NOMO-1 treated with DMSO at 0.1 percent for 48 hours (cell line): ENCODE measurements around the gene DDX50.
"Not testable (repeated sequence)": the region's sequence is repeated elsewhere in the genome, so short reads cannot be mapped to it uniquely, and the experiment has no call there.

Experiments used
- DNase-seq: peaks from one replicate; lab custom pipeline; 2025; ENCODE audit not compliant: unreplicated experiment; lab: John Stamatoyannopoulos, UW

DDX50 gene, protein sequence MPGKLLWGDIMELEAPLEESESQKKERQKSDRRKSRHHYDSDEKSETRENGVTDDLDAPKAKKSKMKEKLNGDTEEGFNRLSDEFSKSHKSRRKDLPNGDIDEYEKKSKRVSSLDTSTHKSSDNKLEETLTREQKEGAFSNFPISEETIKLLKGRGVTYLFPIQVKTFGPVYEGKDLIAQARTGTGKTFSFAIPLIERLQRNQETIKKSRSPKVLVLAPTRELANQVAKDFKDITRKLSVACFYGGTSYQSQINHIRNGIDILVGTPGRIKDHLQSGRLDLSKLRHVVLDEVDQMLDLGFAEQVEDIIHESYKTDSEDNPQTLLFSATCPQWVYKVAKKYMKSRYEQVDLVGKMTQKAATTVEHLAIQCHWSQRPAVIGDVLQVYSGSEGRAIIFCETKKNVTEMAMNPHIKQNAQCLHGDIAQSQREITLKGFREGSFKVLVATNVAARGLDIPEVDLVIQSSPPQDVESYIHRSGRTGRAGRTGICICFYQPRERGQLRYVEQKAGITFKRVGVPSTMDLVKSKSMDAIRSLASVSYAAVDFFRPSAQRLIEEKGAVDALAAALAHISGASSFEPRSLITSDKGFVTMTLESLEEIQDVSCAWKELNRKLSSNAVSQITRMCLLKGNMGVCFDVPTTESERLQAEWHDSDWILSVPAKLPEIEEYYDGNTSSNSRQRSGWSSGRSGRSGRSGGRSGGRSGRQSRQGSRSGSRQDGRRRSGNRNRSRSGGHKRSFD

DNA sequence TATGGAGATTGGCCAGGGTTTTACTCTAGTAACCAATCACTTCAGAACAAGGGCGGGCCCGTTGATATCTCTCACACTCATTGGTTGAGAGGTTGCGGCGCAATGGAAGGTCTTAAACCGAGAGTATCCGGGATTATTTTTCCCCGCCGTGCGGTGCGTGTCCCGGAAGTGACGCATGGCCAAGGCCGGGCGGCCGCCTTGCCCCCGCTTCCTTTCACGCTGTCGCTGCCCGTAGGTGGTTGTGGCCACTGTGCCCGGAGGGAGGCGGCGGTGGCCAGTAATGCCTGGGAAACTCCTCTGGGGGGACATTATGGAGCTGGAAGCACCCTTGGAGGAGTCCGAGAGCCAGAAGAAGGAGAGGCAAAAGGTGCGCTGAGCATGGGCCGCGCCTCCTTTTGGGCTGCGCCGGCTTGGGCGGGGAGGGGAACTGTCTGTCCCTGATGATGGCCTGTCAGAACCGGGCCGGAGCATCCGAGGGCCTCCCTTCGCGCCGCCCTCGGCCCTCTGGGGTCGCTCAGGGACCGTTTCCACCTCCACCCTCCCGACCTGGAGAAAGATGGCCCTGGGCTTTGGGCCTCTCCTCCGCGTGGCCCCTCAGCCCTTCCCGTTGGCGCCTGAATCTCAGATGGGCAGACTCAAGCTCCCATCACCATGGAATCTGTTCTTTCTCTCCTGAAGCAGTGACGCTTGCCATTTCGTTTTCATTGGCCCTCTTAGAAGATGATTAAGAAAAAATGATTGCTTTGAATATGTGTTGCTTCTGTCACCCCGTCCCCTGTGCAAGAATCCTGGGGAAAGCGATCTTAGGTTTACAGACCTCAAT lies at the start of gene DDX50:
DDX50 (plus strand) TSS at position 211 of the 823 bp plus-strand sequence; CDS start at position 281, 70 bp downstream.
- DNase-seq: peak; percentile 99

DNA sequence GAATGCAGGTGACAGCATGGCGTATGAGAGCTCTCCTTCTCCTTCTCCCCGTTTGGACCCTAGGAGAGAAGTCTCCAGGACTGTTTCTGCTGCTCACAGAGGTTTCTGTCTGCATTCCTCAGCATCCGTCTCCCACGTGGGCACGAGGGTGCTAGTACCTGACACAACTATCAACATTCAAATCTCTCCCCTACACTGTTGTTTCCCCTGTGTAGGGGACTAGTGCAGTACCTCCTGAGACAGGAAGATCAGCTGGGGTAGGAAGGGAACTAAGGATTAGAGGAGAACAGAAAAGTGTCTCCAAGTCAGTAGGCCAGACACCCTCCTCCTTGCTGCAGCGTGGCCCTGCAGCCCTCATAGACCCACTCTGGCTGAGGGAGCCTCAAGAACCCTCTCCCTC lies 44.8 kb upstream of the DDX50 start:
- DNase-seq: no peak

DNA sequence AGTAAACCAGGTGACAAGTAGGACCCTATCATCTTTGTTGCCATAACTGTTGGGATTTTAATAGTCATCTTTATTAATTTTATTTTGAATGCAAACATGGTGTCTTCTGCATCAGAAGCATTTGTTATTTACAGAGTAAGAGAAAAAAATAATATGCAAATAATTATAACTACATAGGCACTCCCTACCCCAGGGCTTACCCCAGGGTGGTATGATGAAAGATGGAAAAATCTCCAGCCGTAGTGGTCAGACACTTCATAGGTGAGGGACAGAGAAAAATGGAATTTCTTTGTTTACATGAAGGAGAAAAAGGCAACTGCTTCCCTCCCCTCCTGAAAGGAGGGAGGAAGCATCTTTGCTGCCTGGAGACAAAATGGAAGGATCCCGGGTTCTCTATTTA lies 44.1 kb upstream of the DDX50 start:
- DNase-seq: no peak

DNA sequence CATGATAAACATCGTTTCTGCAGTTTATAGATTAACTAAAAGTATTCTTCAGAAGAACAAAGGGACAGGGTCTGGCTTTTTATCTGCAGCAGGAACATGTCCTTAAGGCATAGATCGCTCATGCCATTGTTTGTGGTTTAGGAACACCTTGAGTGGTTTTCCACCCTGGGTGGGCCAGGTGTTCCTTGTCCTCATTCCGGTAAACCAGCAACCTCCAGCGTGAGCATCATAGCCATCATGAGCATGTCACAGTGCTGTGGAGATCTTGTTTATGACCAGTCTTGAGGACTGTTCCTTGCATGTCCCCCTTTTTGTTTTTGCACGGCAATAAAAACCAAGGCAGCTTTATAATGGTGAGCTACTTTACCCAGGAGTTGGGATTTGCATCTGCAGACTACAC lies 39.9 kb upstream of the DDX50 start:
- no peak for DNase-seq

DNA sequence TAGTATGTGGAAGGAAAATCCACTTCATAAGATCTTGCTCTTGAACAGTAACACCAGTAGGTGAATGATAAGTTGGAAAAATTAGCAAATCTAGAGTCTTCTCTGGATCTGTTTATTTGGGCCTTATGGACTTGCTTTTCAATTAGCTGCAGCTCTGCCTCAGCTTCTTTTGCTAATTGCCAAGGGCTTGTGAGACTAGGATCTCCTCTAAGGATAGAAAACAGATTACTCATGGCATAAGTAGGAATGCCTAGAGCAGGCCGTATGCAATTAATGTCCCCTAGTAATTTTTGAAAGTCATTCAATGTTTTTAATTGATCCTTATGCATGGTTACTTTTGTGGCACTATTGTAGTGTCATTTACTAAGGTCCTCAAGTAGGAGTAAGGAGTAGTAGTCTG lies 36.5 kb upstream of the DDX50 start:
- no peak for DNase-seq

DNA sequence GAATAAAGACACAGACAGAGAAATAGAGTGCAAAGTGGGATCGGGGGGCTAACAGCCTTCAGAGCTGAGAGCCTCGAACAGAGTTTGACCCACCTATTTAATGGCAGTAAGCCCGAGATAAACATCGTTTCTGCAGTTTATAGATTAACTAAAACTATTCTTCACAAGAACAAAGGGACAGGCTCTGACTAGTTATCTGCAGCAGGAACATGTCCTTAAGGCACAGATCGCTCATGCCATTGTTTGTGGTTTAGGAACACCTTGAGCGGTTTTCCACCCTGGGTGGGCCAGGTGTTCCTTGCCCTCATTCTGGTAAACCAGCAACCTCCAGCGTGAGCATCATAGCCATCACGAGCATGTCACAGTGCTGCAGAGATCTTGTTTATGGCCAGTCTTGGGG lies 32.9 kb upstream of the DDX50 start:
- not testable (repeated sequence) for DNase-seq

DNA sequence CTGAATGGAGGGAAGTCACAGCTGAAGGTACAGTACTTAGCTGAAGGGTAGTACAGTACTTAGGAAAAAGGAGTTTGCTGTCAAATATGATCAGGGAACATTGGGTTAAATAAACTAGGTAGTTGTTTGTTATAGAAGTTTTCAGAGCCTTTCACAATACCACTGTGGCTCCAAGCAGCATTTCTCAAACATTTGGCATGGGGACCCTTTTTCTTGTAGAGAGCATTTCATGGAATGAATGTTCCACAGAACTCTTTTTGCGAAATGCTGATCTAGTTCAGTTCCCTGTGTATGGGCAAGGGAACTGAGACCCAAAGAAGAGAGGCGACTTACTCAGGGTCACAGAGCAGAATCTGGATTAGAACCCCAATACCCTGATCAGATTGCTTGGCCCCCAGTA lies 31.5 kb upstream of the DDX50 start:
- DNase-seq: no peak

DNA sequence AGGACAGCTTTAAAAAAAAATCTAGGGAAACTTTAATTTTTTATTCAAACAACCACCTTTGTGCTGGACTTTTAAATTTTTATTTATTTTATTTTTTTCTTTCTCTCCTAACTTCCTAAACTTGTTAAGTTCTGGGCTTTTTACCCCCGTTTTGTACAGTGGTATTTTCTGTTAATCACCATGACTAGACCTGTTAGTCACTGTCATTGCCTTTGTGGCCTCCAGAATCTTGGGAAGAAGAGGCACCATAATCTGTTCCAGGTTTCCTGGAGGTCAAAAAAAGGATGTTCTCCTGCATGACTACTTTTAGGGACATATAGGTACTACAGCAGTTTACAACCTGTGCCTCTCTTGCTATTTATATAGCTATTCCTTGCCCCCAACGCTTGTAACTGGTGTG lies 31.1 kb upstream of the DDX50 start:
- no peak for DNase-seq

DNA sequence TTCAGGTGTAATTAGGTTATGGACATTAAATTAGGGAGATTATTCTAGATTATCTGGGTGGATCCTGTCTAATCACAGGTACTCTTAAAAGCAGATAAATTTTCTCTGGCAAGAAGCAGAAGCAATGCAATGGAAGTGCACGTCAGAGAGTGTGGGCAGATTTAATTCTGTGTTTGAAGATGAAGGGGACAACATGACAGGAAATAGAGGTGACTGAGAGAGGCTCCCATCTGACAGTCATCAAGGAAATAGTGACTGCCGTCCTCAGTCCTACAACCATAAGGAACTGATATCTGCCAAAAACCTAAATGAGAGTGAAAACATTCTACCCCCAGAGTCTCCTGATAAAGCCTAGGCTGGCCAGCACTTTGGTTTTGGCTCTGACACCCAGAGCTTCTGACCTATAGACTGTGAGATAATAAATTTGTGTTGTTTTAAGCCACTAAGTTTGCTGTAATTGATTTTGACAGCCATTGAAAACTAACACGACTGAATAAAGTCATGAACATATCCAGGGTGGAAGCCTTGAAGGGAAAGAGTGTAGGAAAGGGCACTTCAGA lies 30.5 kb upstream of the DDX50 start:
- no peak for DNase-seq

DNA sequence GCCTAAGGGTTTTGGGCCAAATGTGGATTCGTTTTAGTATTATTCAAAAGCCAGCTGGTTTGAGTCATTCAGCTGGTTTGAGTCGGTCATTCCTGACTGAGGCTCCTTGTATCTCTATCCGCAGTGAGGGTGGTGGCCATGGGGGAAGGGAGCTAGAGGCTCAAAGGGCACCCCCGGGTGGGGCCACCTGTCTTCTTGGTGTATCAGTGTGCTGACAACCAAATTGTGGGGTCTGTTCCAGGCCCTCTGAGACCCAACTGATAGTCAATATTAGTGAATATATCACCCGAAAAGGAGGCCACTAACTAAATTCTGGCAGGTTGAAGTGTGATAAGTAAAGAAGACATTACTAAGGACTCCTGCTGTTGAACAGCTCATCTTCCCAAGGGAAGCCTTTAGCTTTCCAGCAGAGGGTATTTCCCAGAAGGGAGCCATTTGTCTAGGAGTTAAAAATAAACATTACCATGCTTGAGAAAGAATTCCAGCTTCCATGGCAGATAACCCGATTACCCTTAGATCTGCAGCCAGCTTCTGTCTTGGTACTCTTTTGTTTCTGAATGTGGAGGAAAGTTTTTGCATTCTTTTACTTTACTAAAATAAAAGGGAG lies 29.9 kb upstream of the DDX50 start:
- no peak for DNase-seq

DNA sequence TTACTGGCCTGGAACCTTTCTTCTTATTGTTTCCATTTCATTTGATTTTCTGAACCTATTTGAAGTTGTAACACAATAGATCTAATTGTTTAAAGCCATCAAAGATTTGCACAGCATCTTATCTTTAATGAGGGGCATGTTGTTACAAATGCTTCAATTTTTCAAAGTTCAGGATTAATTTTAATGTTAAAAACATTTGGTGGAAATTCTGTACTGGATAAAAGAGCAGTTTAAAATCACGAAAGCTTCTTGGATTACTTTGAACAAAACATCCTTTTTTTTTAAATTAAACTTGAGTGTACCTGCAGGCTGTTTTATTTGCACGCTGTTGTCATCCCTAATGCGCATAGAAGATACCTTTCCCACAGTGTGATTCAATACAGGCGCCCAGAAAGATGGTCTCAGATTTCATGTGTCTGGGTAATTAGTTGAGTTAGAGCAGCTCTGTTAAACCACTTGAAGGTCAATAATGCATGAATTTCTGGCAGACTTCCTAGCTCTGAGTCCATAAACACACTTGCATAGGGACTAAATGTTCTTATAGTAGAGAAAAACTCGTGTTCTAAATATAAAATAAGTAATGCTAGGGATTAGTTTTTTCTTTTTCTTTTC lies 29.3 kb upstream of the DDX50 start:
- no peak for DNase-seq

DNA sequence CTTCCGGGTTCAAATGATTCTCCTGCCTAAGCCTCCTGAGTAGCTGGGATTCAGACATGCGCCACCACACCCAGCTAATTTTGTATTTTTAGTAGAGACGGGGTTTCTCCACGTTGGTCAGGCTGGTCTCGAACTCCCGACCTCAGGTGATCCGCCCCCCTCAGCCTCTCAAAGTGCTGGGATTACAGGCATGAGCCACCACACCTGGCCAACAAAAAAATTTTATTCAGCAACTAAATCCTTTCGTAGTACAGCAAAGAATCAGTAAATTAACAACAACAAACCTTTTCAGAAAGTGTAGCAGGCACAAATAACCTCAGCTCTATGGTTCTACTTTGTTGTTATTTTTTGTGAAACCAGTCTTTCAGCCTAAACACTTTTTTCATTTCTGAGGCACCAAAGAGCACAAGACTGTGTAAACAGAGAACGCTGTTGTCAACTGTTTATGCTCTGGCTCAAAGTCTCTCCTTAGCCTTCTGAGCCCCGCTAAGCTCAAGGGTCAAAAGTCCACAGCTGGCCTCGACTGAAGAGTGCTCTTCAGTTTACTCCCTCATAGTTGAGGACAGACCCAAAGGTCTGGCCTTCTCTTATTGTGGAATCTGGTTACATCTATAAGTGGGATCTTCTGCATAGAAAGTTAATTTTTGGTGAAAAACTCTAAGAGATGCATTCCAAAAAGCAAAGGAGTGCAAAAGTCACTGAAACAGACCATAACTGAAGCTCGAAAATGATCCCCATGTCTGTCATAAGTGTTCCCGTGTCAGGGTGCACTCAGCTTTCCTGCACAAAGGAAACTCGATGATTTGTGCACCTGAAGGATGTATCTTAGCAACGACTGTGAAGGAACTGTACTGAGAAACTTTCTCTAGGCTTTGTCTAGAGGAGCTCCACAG lies 24.6 kb upstream of the DDX50 start:
- DNase-seq: no peak

DNA sequence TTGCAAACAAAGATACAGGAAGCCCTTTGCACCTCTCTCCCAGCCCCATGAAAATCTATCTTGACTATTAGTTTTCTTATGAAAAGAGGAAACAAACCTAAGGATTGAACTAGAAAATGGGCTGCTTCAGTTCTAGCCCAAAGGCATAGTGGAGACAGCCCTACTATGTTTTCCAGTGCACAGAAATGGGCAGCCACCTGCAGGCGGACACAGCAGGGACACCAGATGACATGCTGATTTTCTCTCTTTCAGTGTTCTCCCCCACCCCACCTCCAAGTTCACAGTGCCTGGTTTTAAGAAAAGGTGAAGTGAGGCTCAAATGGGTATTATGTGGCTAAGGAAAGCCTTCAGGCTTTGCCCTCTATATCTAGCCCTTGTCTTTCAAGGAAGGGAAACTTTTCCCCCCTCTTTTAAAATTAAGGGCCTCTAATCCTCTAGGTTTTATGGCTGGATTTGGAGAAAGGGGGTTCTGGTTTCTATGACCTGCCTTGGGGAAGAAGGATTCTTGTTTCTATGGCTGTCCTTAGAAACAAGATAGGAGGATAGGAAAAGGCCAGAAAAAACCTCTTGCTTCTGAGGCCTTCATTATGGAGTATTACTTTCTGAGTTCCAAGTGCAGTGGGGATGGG lies 23.5 kb upstream of the DDX50 start:
- no peak for DNase-seq

DNA sequence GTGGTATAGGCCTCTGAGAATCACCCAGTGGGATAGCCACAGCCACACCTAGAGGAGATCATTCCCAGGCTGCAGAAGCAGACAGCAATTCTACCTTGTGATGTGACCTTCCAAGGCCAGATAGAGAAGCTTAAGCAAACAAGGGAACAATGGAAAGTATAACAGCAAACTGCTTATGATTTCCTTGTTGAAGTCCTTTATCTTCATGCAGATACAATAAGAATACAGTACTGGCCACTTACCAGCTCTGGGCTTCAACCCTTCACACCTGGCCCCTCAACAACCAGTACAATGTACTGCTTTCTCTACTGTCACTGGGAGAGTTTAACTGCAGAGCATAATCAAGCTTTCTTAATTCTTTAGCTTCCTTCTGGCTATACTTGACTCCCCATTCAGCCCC lies 22.6 kb upstream of the DDX50 start:
- DNase-seq: no peak

DNA sequence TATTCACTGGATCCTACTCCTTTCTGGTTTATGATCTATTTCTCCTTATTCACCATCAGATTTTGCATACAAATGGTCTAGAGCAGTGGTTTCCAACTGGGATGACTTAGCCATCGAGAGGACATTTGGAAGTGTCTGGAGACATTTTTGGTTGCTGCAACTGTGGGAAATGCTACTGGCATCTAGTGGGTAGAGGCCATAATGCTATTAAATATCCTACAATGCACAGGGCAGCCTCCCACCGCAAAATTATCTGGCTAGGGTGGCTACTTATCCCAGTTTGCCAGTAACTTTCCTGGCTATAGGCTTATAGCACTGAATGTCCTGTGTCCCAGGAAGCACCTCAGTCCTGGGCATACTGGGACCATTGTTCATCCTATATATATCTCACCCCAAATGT lies 21.5 kb upstream of the DDX50 start:
- no peak for DNase-seq

DNA sequence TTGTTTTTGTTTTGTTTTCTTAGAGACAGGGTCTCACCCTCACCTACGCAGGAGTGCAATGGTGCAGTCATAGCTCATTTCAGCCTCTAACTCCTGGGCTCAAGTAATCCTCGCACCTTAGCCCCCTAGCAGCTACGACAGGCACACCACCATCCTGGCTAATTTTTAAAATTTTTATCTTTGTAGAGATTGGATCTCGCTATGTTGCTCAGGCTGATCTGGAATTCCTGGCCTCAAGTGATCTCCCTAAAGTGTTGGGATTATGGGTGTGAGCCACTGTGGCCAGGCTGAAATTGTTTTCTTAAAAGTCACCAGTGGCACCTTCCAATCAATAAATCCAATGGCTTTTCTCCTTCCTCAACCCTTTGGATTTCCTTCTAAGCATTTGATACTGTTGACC lies 20.9 kb upstream of the DDX50 start:
- no peak for DNase-seq

DNA sequence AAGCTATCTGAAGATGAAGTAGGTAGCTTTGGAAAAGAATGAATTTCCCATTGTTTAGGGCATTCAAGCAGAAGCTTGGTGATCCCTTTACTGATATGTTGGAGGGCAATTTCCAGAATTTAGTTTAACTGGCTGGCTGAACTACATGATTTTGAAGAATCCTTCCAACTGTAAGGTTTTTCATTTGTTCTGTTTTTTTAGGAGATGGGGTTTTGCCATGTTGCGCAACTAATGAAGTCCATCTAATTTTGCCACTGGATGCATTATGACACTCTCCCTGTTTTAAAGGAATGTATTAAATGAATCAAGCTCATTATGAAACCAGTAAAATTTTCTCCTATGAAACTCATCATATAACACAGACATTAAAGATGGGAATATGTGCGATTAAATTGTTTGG lies 6.1 kb upstream of the DDX50 start:
- no peak for DNase-seq

DNA sequence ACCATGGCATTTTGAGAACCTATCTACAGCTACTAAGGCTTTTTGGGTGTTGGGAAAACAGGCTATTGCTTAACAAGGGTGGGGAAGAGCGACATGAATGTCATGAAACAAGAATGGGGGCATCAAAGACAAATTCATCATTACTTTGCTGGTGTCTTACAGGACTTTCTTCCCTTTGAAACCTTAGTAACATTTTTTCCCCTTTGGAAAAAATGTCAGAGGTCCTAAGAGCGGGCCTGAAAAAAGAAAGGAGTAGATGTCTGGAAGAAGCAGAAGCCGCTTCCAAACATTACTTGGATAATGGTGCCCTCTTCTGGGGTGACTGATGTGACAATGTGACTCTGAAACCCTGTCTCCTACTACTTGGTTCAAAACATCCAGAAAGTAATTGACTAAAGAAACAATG lies 3.8 kb upstream of the DDX50 start:
- DNase-seq: peak; percentile 67

DNA sequence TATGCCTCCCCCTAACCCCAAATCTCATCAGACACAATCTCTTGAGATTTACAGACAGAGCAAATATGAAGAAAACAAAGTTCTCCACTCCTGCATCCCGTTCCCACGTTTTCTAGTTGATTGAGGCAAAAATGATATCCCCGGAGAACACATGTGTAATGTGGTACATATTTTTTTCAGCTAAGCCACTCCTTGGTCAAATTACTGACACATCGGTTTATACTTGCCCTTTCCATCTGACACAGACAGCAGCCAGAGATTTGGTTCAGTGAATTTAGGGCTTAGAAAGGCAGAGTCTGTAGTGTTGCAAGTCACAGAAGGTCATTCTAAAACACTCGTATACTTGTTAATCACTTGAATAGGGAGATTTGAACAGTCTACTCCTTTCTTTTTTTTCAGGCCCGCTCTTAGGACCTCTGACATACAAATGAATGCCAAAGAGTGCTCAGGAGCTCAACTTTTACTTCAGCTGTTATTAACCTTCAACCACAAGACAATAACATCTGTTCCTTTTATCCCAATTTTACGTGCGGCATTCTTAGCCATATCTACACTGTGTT lies 1.8 kb upstream of the DDX50 start:
- DNase-seq: no peak
